ENCODE data around the gene SPATA33.
"Not testable (repeated sequence)": the region's sequence is repeated elsewhere in the genome, so short reads cannot be mapped to it uniquely, and the experiment has no call there.

GRCh38 chr16:89699629-89700099, 42.0 kb downstream of the SPATA33 start:
- TF ChIP-seq ZNF274 (IDR thresholded peaks at IDR 0.05; ENCODE audit: low read depth, low read length); YY1 (IDR thresholded peaks at IDR 0.05; ENCODE audit: insufficient read depth, insufficient read length): not testable (repeated sequence)
